ENCODE results near the gene BCL7A.

BCL7A gene

DNA sequence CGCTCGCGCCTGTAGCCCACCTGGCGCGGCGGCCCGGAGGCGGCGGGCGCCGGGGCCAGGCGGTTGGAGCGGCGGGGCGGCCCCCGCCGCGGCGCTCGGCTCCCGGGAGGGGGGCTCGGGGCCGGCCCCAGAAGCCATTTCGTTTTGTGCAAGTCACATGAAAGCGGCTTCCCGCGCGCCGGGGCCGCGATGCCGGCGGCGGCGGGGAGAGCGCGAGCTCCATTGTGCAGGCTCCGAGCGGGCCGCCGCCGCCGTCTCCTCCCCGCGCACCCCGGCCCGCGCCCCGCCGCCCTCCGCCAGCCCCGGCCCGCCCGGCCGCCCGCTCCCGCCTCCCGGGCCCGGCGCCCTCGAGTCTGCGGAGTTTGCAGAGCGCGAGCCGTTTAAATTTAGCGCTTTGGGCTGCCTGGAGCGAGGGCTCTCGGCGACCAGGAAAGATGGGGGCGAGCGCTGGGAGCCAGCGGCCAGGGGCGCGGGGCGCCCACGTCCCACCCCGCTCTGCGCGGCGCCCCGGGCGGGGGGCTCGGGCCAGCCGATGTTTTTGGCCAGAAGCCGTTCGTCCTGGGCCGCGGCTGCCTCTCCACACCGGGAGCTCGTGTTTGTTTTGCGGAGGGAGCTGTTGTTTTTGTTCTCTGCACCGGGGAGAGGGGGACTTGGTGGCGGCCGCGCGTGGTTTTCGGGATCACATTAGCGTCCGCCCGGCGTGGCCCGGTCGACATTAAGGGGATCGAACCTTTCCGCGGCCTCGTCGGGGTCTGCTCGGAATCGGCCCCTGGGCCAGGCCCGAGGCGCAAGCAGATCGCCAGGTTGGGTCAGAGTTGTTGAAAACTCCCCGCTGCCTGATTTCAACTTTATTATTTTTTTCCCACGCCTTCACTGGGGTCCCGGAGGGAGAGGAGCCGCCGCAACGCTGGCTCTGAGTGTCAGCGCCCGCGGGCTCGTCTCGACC is 982 bp downstream of the BCL7A start:
- DNase-seq (ENCODE audit: low read depth) = peak; percentile 20
- no peak for TF ChIP-seq CTCF (conservative IDR thresholded peaks at IDR 0.05; ENCODE audit: low read length)
- H3K4me3 ChIP-seq (ENCODE audit: low read length) = peak overlapping the region; percentile 62

DNA sequence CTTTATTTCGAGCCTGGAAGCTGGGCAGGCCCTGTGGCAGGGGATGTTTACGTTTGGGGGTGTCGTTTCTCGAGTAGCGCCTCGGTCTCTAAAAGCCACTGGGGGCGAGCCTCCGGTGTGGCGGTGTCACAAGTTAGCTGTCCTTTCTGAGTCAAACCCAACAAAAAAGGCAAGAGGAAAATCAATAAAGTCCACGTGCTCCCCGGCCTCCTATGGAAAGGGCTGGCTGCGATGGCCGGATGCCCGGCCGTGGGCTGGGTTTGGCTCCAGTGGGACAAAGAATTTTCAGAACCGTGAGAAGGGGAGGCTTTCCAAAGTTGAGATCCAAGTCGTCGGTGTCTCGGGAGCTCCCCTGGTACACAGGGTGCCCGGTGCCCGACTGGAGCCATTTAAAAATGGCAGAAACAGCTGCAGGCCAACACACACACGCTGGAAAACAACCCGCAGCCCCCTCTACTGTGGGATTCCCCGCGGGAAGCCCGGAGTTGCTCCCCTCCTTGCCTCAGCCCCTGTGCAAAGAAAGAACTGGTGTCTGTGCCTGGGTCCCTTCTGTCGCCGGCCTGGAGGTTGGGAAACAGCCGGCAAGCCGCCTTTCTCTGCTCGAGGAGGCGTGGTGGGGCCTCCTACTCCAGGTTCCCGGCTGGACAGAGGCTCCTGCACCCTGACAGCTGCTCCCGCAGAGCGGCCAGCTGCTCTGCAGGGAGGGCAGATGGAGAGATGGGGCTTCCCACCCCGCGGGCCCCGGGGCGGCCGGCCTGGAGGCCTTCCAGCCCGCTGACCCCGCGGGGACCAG is 1.9 kb downstream of the BCL7A start:
- DNase-seq (ENCODE audit: low read depth) = peak; percentile 80
- H3K4me3 ChIP-seq (ENCODE audit: low read length) = peak overlapping the region; percentile 62
- TF ChIP-seq CTCF (conservative IDR thresholded peaks at IDR 0.05; ENCODE audit: low read length) = no peak

DNA sequence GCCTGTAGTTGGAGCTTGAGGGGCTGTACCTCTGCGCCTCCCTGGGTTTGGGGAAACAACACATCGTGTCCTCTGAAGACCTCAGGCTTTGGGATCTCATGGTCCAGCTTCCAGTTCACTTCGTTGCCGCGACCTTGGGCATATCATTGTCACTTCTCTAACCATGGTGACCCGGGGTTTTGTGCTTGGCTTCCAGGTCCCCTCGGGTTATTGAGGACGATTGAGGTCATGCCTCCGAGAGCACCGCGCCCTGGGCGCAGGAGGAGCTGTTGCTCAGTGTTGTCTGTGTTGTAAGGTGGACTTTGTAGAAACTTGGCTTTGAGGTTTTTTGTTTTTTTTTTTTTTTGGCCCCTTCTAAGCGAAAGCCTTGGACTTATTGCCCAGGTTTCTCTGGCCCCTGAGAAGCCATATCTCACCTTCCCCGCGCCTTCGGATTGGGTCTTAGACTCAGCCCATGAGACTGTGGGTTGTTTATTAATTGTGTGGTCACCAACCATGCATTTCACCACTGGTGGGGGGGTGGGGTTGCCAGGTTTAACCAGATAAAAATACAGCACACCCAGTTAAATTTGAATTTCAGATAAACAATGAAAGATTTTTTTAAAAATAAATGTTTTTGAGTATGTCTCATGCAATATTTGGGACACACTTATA is 2.6 kb downstream of the BCL7A start:
- peak overlapping the region; percentile 62; the same call in 1 of the 2 replicates for H3K4me3 ChIP-seq (ENCODE audit: low read length)
- no peak for DNase-seq (ENCODE audit: low read depth)
- no peak for TF ChIP-seq CTCF (conservative IDR thresholded peaks at IDR 0.05; ENCODE audit: low read length)

- H3K4me3 ChIP-seq (ENCODE audit: low read length) = no peak overlapping the region
- TF ChIP-seq CTCF (conservative IDR thresholded peaks at IDR 0.05; ENCODE audit: low read length) = no peak
- DNase-seq (ENCODE audit: low read depth) = no peak
Measured at GRCh38 chr12:122026706-122027333, 5.1 kb downstream of the BCL7A start.

- no peak for DNase-seq (ENCODE audit: low read depth)
- no peak overlapping the region for H3K4me3 ChIP-seq (ENCODE audit: low read length)
- no peak for TF ChIP-seq CTCF (conservative IDR thresholded peaks at IDR 0.05; ENCODE audit: low read length)
Measured at GRCh38 chr12:122028165-122028904, 6.7 kb downstream of the BCL7A start.

DNA sequence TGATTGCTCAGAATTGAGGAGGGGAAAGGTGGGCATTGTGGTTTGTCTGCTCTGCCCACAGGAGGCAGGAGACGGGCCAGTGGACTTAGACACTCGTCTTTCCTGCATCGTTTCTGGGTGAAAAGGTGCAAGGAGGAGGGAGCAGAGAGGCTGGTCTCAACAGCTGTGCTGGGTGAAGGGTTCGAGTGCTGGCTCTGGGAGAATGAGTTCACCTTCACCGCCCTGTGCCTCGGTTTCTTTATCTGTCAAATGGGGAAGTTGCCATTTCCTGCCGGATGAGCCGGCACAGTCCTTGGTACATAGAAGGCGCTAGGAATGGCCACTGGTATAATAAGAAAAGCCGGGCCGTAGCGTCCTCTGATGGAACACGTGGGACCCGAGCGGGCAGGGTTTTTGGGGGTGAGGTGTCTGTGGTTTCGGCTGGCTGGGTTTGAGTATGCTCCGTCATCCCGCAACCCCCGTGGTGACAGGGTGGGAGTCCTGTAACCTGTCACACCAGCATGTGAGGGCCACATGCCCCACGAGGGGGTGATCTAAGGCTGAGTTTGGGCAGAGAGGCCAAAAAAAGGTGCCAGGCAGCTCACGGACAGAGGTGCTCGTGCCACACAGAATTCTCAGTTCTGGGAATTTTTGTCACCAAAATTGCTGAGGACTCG is 7.3 kb downstream of the BCL7A start:
- no peak for TF ChIP-seq CTCF (conservative IDR thresholded peaks at IDR 0.05; ENCODE audit: low read length)
- no peak for DNase-seq (ENCODE audit: low read depth)
- no peak overlapping the region for H3K4me3 ChIP-seq (ENCODE audit: low read length)

Data from AG10803 (cell line).